GM12891 (cell line): ENCODE results near the gene FOXI1.

Experiments
- POLR2A ChIP-seq: IDR thresholded peaks from 2 replicates; pipeline ENCODE4 v1.6.1; 2011; ENCODE audit warnings: low read depth, low read length, control low read depth
- POLR2AphosphoS5 ChIP-seq: IDR thresholded peaks from 2 replicates; pipeline ENCODE4 v1.6.1; 2011; ENCODE audit warnings: low read depth, low read length, control low read depth
- SPI1 ChIP-seq: IDR thresholded peaks from 2 replicates; pipeline ENCODE4 v1.6.1; 2011; ENCODE audit warnings: low read depth, low read length, control low read depth
- TAF1 ChIP-seq: IDR thresholded peaks from 2 replicates; pipeline ENCODE4 v1.6.1; 2011; ENCODE audit warnings: low read depth, low read length, control low read depth

DNA sequence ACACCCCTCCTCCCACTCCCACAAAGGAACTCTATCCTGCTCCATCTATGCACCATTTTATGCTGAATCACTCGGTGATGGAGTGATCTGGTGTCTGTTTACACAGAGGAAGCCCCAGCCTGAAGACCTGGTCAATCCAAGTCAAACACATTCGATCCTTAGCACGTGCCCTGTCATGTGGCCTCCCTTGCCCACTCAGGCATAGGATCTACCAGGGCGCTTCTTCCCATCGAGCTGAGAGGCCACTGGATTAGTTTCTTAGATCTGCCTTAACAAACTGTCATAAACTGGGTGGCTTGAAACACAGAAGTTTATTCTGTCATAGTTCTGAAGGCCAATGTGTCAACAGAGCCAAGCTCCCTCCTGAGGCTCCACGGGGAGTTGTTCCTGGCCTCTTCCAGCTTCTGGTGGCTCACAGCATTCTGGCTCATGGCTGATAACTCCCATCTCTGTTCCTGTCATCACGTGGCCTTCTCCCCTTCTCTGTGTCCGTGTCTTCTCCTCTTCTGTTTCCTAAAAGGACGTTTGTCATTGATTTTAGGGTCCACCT, 34.2 kb downstream of the FOXI1 start:
- TF ChIP-seq POLR2A (no peak), POLR2AphosphoS5 (no peak), TAF1 (no peak), SPI1 (no peak)
